Measurements from ENCODE around the gene CST8.

GRCh38 chr20:23515250-23515939 is 24.5 kb downstream of the CST8 start:
- TF ChIP-seq, protein P1, sequence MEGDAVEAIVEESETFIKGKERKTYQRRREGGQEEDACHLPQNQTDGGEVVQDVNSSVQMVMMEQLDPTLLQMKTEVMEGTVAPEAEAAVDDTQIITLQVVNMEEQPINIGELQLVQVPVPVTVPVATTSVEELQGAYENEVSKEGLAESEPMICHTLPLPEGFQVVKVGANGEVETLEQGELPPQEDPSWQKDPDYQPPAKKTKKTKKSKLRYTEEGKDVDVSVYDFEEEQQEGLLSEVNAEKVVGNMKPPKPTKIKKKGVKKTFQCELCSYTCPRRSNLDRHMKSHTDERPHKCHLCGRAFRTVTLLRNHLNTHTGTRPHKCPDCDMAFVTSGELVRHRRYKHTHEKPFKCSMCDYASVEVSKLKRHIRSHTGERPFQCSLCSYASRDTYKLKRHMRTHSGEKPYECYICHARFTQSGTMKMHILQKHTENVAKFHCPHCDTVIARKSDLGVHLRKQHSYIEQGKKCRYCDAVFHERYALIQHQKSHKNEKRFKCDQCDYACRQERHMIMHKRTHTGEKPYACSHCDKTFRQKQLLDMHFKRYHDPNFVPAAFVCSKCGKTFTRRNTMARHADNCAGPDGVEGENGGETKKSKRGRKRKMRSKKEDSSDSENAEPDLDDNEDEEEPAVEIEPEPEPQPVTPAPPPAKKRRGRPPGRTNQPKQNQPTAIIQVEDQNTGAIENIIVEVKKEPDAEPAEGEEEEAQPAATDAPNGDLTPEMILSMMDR (IDR thresholded peaks at IDR 0.05), result no peak
- no peak for TF ChIP-seq POLR2A (IDR thresholded peaks at IDR 0.05)
